ENCODE measurements around the gene ADCY2.

Gene ADCY2

DNA sequence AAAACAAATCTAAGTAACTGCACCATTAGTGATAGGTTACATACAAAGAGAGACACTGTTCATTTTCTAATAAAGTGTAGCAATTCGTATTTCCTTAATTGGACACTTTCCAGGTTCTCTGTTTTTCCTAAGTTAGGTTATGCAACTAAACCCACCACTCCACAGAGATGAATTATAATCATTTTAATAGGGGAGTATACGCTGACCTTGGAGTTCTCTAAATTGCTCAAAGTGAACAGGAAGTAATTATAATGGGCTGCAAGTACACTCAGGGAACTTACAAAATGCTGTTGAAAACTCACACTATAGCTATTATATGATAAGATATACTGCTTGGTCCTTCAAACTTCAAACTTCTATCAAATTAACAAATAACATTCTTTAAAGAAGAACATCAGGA lies 18.2 kb upstream of the ADCY2 start:
- Histone ChIP-seq H3K27me3 (replicated peaks) (no peaks in the 10 kb centered on the region), H3K36me3 (replicated peaks) (no peaks in the 10 kb centered on the region), H3K4me3 (ENCODE audit: low read depth, low read length) (no peak overlapping the region), H3K27ac (no peak overlapping the region)
- TF ChIP-seq, protein P1, sequence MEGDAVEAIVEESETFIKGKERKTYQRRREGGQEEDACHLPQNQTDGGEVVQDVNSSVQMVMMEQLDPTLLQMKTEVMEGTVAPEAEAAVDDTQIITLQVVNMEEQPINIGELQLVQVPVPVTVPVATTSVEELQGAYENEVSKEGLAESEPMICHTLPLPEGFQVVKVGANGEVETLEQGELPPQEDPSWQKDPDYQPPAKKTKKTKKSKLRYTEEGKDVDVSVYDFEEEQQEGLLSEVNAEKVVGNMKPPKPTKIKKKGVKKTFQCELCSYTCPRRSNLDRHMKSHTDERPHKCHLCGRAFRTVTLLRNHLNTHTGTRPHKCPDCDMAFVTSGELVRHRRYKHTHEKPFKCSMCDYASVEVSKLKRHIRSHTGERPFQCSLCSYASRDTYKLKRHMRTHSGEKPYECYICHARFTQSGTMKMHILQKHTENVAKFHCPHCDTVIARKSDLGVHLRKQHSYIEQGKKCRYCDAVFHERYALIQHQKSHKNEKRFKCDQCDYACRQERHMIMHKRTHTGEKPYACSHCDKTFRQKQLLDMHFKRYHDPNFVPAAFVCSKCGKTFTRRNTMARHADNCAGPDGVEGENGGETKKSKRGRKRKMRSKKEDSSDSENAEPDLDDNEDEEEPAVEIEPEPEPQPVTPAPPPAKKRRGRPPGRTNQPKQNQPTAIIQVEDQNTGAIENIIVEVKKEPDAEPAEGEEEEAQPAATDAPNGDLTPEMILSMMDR (IDR thresholded peaks at IDR 0.05; ENCODE audit: low read depth, low read length, missing control alignments): no peak
- no peak for DNase-seq
- in situ Hi-C loops (cut with HindIII; ENCODE audit: low pct_ligation_motif_present, low sequenced_read_pairs): no loop called here

DNA sequence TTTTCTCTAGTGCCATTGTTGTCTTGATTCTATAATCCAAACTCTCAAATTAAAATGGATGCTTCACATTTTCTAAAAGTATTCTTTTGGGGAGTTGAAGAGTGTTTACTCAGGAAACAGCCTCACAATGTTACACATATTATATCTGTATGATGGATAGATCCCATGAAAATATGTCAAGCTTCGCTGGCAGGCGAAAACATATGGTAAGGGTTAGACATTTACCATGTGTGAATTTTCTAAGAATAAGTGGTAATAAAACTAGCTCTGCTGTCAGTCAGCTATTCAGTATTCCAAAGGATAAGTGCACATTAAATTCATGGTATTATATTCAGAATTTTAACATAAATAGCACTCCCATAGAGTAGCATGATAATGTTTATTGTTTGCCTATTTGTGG lies 13.3 kb upstream of the ADCY2 start:
- no peak overlapping the region for H3K27ac ChIP-seq
- in situ Hi-C loops (cut with HindIII; ENCODE audit: low pct_ligation_motif_present, low sequenced_read_pairs): no loop called here
- H3K27me3 ChIP-seq (replicated peaks): no peaks in the 10 kb centered on the region
- H3K36me3 ChIP-seq (replicated peaks): no peaks in the 10 kb centered on the region
- no peak for DNase-seq
- H3K4me3 ChIP-seq (ENCODE audit: low read depth, low read length): no peak overlapping the region
- TF ChIP-seq, protein P1 (IDR thresholded peaks at IDR 0.05; ENCODE audit: low read depth, low read length, missing control alignments): no peak

DNA sequence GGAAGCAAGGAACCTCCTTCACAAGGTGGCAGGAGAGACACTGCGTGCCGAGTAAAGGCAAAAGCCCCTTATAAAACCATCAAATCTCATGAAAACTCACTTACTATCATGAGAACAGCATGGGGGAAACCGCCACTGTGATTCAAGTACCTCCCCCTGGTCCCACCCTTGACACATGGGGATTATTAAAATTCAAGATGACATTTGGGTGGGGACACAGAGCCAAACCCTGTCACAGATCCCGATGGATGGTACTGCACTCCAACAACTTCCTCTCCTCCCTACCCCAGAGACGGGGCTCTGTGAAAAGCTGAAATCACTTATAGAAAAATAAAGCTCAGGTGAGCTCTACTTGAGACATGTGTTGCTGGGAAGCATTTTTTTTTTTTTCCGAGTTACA lies 10.3 kb upstream of the ADCY2 start:
- H3K4me3 ChIP-seq (ENCODE audit: low read depth, low read length): no peak overlapping the region
- no peaks in the 10 kb centered on the region for H3K27me3 ChIP-seq (replicated peaks)
- H3K27ac ChIP-seq: no peak overlapping the region
- no peaks in the 10 kb centered on the region for H3K36me3 ChIP-seq (replicated peaks)
- TF ChIP-seq, protein P1 (IDR thresholded peaks at IDR 0.05; ENCODE audit: low read depth, low read length, missing control alignments): no peak
- in situ Hi-C loops (cut with HindIII; ENCODE audit: low pct_ligation_motif_present, low sequenced_read_pairs): no loop called here
- DNase-seq: no peak

DNA sequence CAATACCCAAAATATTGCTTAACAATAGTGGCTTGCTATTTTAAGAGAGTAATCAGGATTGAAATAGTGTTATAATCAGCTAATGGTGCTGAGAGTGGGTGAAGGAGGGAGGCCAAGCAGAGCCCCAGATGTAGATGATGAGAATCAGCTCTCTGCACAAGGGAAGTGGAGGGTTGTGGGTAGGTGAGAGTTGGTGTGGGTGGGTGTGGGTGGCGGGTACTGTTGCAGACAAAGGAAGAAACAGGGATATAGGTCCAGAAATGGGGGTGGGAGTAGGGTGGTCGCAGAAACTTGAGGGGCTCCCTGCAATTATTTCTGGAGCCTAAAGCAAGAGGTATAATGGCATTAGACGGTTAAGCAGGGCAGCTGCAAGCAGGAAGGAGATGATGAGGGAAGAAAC lies 7.4 kb upstream of the ADCY2 start:
- no peaks in the 10 kb centered on the region for H3K27me3 ChIP-seq (replicated peaks)
- no peak for DNase-seq
- H3K27ac ChIP-seq: no peak overlapping the region
- no peak overlapping the region for H3K4me3 ChIP-seq (ENCODE audit: low read depth, low read length)
- in situ Hi-C loops (cut with HindIII; ENCODE audit: low pct_ligation_motif_present, low sequenced_read_pairs): no loop called here
- TF ChIP-seq, protein P1 (IDR thresholded peaks at IDR 0.05; ENCODE audit: low read depth, low read length, missing control alignments): no peak
- no peaks in the 10 kb centered on the region for H3K36me3 ChIP-seq (replicated peaks)

DNA sequence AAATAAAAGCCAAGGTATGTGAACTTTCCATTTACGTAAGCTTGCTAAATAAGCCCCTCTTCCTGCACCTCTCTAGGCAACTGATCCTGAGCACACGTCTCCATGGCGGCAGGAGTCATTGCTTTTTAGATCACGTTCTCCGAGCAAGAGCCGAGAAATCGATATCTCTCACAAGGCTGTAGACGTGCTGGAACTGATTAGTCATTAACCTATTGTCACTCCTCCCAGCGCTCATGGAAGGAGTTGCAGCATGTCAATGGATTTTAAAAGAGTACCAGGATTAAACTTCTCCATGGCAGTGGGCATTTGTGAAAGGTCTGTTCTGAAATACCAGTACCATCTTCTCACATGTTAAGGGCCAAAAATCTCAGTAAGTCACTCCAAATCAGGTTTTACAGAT lies 4.7 kb upstream of the ADCY2 start:
- in situ Hi-C loops (cut with HindIII; ENCODE audit: low pct_ligation_motif_present, low sequenced_read_pairs): no loop called here
- TF ChIP-seq, protein P1 (IDR thresholded peaks at IDR 0.05; ENCODE audit: low read depth, low read length, missing control alignments): no peak
- no peak overlapping the region for H3K27ac ChIP-seq
- H3K27me3 ChIP-seq (replicated peaks): peaks cover 4% of the 10 kb centered on the region
- DNase-seq: no peak
- H3K4me3 ChIP-seq (ENCODE audit: low read depth, low read length): no peak overlapping the region
- H3K36me3 ChIP-seq (replicated peaks): no peaks in the 10 kb centered on the region

All from brain microvascular endothelial cell (primary cell).